B cell (primary cell): Measurements from ENCODE around the gene RNF207. TPM values are rescaled to one million over a fixed set of nuclear protein-coding genes. Genes with fewer than 3 reads are reported as not detected.

Experiments
- ATAC-seq: fragments of 200-7000 bp; cut with Tn5 transposase; one replicate; pipeline ENCODE4 v1.10.0; 2021; ENCODE audit warnings: low read depth, mild to moderate bottlenecking, moderate number of reproducible peaks, moderate library complexity
- CTCF ChIA-PET: fragments of 350-600 bp; sonication (Branson Sonifier 250); formaldehyde crosslinking; loops from one replicate; lab custom pipeline; 2021; ENCODE audit warnings: antibody characterized with exemption, inconsistent platforms; lab: Charles Lee
- POLR2A ChIA-PET: fragments of 350-600 bp; sonication (Branson Sonifier 250); formaldehyde crosslinking; loops from one replicate; lab custom pipeline; 2021; ENCODE audit warnings: antibody characterized with exemption; lab: Charles Lee
- DNase-seq: peaks from one replicate; pipeline ENCODE4 v3.0.0; 2013
- H2AFZ ChIP-seq: 2 replicates; pipeline ENCODE4 v1.6.1; 2012; ENCODE audit warnings: mild to moderate bottlenecking, low read depth, low read length; ENCODE audit not compliant: insufficient read depth, poor library complexity, severe bottlenecking
- H3K27ac ChIP-seq, 2 donors: 1 replicate in 1 of 2; 2 replicates in 1 of 2; pipeline ENCODE4 v1.5.1; 2012 to 2013; ENCODE audit warnings: low read length in 2 of 2, mild to moderate bottlenecking in 2 of 2, moderate library complexity in 1 of 2
- H3K27me3 ChIP-seq, 4 experiments: fragments of 200-600 bp in 1 of 4; sonication (generic) in 1 of 4; replicated peaks in 1 of 4; 1 replicate in 2 of 4; 2 replicates in 2 of 4; pipeline versions ENCODE4 v1.6.1 to v1.7.0; 2013 to 2016; ENCODE audit warnings: low read length in 3 of 4, mild to moderate bottlenecking in 2 of 4, mixed read lengths in 1 of 4, moderate library complexity in 1 of 4; ENCODE audit not compliant: insufficient read depth in 4 of 4, control insufficient read depth in 3 of 4; ENCODE audit errors: control extremely low read depth in 1 of 4
- H3K36me3 ChIP-seq, 2 experiments: replicated peaks in 1 of 2; 1 replicate in 1 of 2; 2 replicates in 1 of 2; pipeline versions ENCODE4 v1.6.1 to v1.7.1; 2013; ENCODE audit warnings: low read length in 1 of 2; ENCODE audit not compliant: insufficient read depth in 2 of 2, control insufficient read depth in 1 of 2; ENCODE audit errors: control extremely low read depth in 1 of 2, extremely low read depth in 1 of 2
- H3K4me1 ChIP-seq, 2 donors: fragments of 200-600 bp in 1 of 2; sonication (generic) in 1 of 2; 1 replicate in 1 of 2; 2 replicates in 1 of 2; pipeline versions ENCODE4 v1.5.1 to v1.6.1; 2013 to 2017; ENCODE audit warnings: low read length in 2 of 2; ENCODE audit not compliant: control insufficient read depth in 2 of 2, insufficient read depth in 2 of 2
- H3K4me2 ChIP-seq: replicated peaks from 2 replicates; pipeline ENCODE3; 2012; ENCODE audit warnings: mild to moderate bottlenecking, low read depth, low read length; ENCODE audit not compliant: poor library complexity, severe bottlenecking
- H3K4me3 ChIP-seq, 5 experiments: fragments of 200-600 bp in 1 of 5; sonication (generic) in 1 of 5; 1 replicate in 3 of 5; 2 replicates in 2 of 5; pipeline versions ENCODE4 v1.5.1 to v1.7.0; 2011 to 2016; ENCODE audit warnings: low read length in 4 of 5, mild to moderate bottlenecking in 4 of 5, low read depth in 2 of 5, control low read depth in 1 of 5, moderate library complexity in 1 of 5; ENCODE audit not compliant: insufficient read depth in 1 of 5; ENCODE audit errors: control extremely low read depth in 1 of 5, extremely low read depth in 1 of 5
- H3K79me2 ChIP-seq: fragments of 200-600 bp; sonication (generic); one replicate; pipeline ENCODE4 v1.6.0; 2016; ENCODE audit warnings: low read length; ENCODE audit not compliant: control insufficient read depth, insufficient read depth
- H3K9ac ChIP-seq: fragments of 200-600 bp; sonication (generic); 2 replicates; pipeline ENCODE4 v1.6.1; 2017; ENCODE audit warnings: mild to moderate bottlenecking, low read length, moderate library complexity
- H3K9me3 ChIP-seq, 3 donors: one replicate each; pipeline versions ENCODE4 v1.6.1 to v1.7.1; 2013; ENCODE audit warnings: low read length in 2 of 3; ENCODE audit not compliant: control insufficient read depth in 2 of 3, insufficient read depth in 1 of 3; ENCODE audit errors: control extremely low read depth in 1 of 3
- H4K20me1 ChIP-seq: 2 replicates; pipeline ENCODE4 v1.6.0; 2012; ENCODE audit warnings: mild to moderate bottlenecking, low read length; ENCODE audit not compliant: insufficient read depth, control insufficient read depth, poor library complexity, severe bottlenecking
- H3K27ac Mint-ChIP-seq: one replicate; pipeline ENCODE4 v1.8.0; 2021; ENCODE audit warnings: mixed read lengths
- H3K27me3 Mint-ChIP-seq: one replicate; pipeline ENCODE4 v1.8.0; 2021; ENCODE audit warnings: mixed read lengths
- H3K4me1 Mint-ChIP-seq: one replicate; pipeline ENCODE4 v1.8.0; 2021; ENCODE audit warnings: mixed read lengths
- H3K4me3 Mint-ChIP-seq: one replicate; pipeline ENCODE4 v1.8.0; 2021; ENCODE audit warnings: mixed read lengths
- H3K9me3 Mint-ChIP-seq: one replicate; pipeline ENCODE4 v1.8.0; 2022; ENCODE audit warnings: mixed read lengths; ENCODE audit not compliant: insufficient read depth
- CTCF ChIP-seq: fragments of 200-600 bp; IDR thresholded peaks from one replicate; pipeline ENCODE4 v1.8.0; 2022; ENCODE audit warnings: antibody characterized with exemption, mild to moderate bottlenecking
- EZH2 ChIP-seq: IDR thresholded peaks from 2 replicates; pipeline ENCODE4 v1.6.1; 2012; ENCODE audit warnings: borderline replicate concordance, low read depth, mild to moderate bottlenecking, moderate library complexity, low read length; ENCODE audit not compliant: insufficient read depth, poor library complexity, severe bottlenecking
- WGBS: methylation state at CpG from one replicate; pipeline ENCODE4 v1.1.5; 2013; ENCODE audit warnings: missing lambda C conversion rate; ENCODE audit not compliant: insufficient coverage; 5-methylcytosine and 5-hydroxymethylcytosine counted together
- intact Hi-C: fragments of 100-400 bp; cut with micrococcal nuclease; formaldehyde crosslinking; loops from one replicate; pipeline ENCODE4 v1.10.0; 2022
- polyA plus RNA-seq: library from polyadenylated mRNA; depleted of rRNA; stranded (reverse); fragments of >200 nt; gene quantifications from 2 replicates; pipeline ENCODE4 v1.2.3, GENCODE V29; 2012
- total RNA-seq, 2 donors: library from RNA; stranded (reverse); fragments of 120-200 nt in 1 of 2; gene quantifications; 1 replicate in 1 of 2; 2 replicates in 1 of 2; pipeline versions ENCODE4 v1.2.3 to v1.2.4, GENCODE V29; 2013 to 2022

The RNF207 gene
- total and polyA plus RNA-seq, 2 donors (not counting 1 experiment from before 2014, with no cell fraction given), result 1.5 to 6.8 TPM

- no peak for TF ChIP-seq CTCF
- no peak for TF ChIP-seq EZH2
- H3K4me1 ChIP-seq, result peaks cover 9 to 15% of the 10 kb centered on the region in 2 donors
- no peak overlapping the region for H3K27ac ChIP-seq
- ChIA-PET CTCF (interaction anchor here (0.9 to 1.3 kb wide), 4 partner anchors 10 to 35 kb away, joined by 3 to 6 read pairs (median 3); partner anchors contain the start of gene RPL22), POLR2A (interaction anchor here (0.6 to 0.9 kb wide), 2 partner anchors 29 to 550 kb away, joined by 3 to 4 read pairs; partner anchors contain the start of gene CAMTA1)
- ATAC-seq, result no peak
- H3K27me3 ChIP-seq, result peaks cover 0 to 12% (median 6%) of the 10 kb centered on the region in 4 experiments
- peaks cover 10% of the 10 kb centered on the region for H3K27me3 Mint-ChIP-seq
- intact Hi-C loops, result loop anchor here (1.0 to 5.0 kb wide), 2 partner anchors 35 to 468 kb away; partner anchors contain the start of genes DNAJC11 and RPL22
- peak overlapping the region; percentile 89 for H3K4me3 Mint-ChIP-seq
- peaks cover 11% of the 10 kb centered on the region for H3K79me2 ChIP-seq
- no peak for DNase-seq
- H3K27ac Mint-ChIP-seq, result peak overlapping the region; percentile 71
- peaks cover 5 to 23% of the 10 kb centered on the region in 2 experiments for H3K36me3 ChIP-seq
- no peaks in the 10 kb centered on the region for H3K9me3 Mint-ChIP-seq
- H3K4me1 Mint-ChIP-seq, result peaks cover 10% of the 10 kb centered on the region
- H3K4me3 ChIP-seq, result peak overlapping the region in 4 of 5 experiments; percentile 47 to 84 (median 65)
- peak overlapping the region; percentile 82 for H3K9ac ChIP-seq
- peak overlapping the region; percentile 76 for H2AFZ ChIP-seq
- peak overlapping the region; percentile 96 for H3K4me2 ChIP-seq
- no peaks in the 10 kb centered on the region for H4K20me1 ChIP-seq
- no peaks in the 10 kb centered on the region for H3K9me3 ChIP-seq
- WGBS, result 79% methylated on average over 15 of the region's 20 CpGs
These were observed 28.8 kb downstream of the RNF207 start for GRCh38 chr1:6234502-6235295.
